GM12865 (cell line): ENCODE measurements around the gene KANSL3.

Experiments used
- DNase-seq: peaks from one replicate; pipeline ENCODE4 v3.0.0; 2010; ENCODE audit warnings: low read depth
- H3K4me3 ChIP-seq: 2 replicates; pipeline ENCODE4 v1.5.1; 2011; ENCODE audit warnings: mild to moderate bottlenecking, low read depth, low read length, control low read depth
- CTCF ChIP-seq: IDR thresholded peaks from 2 replicates; pipeline ENCODE4 v1.5.1; 2011; ENCODE audit warnings: low read length, control low read depth, low read depth, inconsistent platforms; ENCODE audit not compliant: insufficient read depth; ENCODE audit errors: missing control alignments

The KANSL3 gene

GRCh38 chr2:96636551-96637171 lies 1.5 kb downstream of the KANSL3 start:
- DNase-seq, result no peak
- no peak for TF ChIP-seq CTCF
- H3K4me3 ChIP-seq, result peak overlapping the region; percentile 80

- TF ChIP-seq CTCF, result no peak
- H3K4me3 ChIP-seq, result no peak overlapping the region
- no peak for DNase-seq
Measured at GRCh38 chr2:96633641-96634040, 4.5 kb downstream of the KANSL3 start.

GRCh38 chr2:96631804-96632435 lies 6.2 kb downstream of the KANSL3 start:
- no peak for DNase-seq
- TF ChIP-seq CTCF, result no peak
- no peak overlapping the region for H3K4me3 ChIP-seq

GRCh38 chr2:96626553-96626942 lies 11.6 kb downstream of the KANSL3 start:
- no peak for DNase-seq
- H3K4me3 ChIP-seq, result no peak overlapping the region
- no peak for TF ChIP-seq CTCF

- no peak for DNase-seq
- no peak for TF ChIP-seq CTCF
- H3K4me3 ChIP-seq, result no peak overlapping the region
Measured at GRCh38 chr2:96625571-96626552, 12.2 kb downstream of the KANSL3 start.

GRCh38 chr2:96623116-96623515 lies 15.0 kb downstream of the KANSL3 start:
- no peak for TF ChIP-seq CTCF
- DNase-seq, result no peak
- H3K4me3 ChIP-seq, result no peak overlapping the region
